HG03280 (cell line): ENCODE data around the gene CFAP410.
"Not testable (repeated sequence)": the region's sequence is repeated elsewhere in the genome, so short reads cannot be mapped to it uniquely, and the experiment has no call there.

Source experiments
- ATAC-seq: cut with Tn5 transposase; IDR thresholded peaks from one replicate; pipeline ENCODE4 v1.9.1; 2021; ENCODE audit warnings: mild to moderate bottlenecking, moderate library complexity; ENCODE audit not compliant: unreplicated experiment

Gene CFAP410

DNA sequence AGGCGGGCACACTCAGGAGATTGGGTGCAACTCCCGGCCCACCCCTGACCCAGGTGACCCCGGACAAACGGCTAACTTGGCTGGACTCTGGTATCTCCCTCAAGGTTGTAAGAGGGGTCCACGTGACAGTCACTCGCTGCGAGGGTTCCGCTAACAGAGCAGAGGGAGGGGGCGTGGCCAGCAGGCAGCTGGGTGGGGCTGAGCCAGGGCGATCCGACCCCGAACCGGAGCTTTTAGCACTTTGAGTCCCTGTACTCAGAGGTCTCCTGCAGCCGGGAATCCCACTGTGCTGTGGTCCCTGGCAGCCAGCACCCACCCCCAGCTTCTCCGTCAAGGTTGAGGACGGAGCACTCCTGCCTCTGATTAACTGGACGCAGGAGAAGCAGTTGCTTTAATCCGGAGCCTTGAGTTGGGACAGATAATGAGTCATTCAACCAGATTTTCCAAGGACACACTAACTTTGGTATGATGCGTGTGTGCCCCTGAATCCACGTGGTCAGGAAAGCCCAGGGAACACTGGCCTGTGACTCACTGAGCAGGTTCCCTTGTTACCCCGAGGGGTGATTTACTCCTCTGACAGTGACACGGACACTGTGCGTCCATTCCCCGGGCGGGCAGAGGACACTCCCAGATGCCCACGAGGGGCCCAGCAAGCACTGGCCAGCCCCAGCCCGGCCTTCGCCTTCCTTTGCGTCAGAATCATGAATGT is 31.0 kb upstream of the CFAP410 start:
- no peak for ATAC-seq

DNA sequence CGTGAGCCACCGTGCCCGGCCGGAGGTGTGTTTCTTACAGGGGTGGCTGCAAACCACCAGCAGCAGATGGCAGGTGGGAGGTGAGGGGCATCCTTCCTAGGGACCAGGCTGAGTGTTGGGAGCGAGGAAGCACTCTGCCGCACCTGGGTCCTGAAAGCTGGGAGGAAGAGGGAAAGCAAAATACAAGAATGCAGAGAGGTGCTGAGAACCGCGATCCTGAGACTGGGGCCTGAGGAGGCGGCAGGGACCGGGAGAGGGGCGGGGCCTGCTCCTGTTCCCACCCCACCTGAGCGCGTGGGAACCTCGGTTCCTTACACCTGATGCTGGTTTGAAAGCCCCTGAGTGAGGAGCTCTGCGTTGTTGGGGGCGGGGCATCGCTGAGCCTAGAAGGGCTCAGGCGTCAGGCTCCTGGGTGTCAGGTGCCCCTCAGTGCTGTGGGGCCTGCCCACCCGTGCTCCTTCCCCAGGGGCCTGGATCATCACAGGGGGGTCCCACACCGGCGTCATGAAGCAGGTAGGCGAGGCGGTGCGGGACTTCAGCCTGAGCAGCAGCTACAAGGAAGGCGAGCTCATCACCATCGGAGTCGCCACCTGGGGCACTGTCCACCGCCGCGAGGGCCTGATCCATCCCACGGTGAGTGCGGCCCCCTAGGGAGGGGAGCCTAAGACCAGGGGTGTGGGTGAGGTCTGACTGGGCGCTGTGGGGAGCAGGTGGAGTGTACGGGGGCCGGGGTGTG is 29.7 kb upstream of the CFAP410 start:
- ATAC-seq = no peak

DNA sequence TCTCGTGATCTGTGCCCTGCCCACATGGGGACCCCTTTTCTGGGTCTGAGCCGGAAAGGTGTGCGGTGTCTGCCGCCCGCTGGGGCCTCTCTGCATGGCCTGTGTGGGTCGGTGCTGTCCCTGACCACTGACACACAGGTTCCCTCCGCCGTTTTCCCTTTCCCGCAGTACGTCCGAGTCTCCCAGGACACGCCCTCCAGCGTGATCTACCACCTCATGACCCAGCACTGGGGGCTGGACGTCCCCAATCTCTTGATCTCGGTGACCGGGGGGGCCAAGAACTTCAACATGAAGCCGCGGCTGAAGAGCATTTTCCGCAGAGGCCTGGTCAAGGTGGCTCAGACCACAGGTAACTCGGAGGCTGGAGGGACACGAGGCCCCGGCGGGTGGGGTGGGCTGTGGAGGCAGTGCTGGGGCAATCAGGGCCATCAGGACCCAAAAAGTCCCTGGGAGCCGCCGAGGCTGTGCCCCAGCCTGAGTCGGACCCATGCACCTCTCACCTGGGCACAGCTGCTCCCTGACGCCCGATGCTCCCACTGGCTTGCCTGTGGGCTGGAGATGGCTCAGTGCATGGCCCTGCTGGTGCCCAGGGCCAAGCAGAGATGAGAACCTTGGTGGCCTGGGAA is 27.5 kb upstream of the CFAP410 start:
- ATAC-seq = no peak

DNA sequence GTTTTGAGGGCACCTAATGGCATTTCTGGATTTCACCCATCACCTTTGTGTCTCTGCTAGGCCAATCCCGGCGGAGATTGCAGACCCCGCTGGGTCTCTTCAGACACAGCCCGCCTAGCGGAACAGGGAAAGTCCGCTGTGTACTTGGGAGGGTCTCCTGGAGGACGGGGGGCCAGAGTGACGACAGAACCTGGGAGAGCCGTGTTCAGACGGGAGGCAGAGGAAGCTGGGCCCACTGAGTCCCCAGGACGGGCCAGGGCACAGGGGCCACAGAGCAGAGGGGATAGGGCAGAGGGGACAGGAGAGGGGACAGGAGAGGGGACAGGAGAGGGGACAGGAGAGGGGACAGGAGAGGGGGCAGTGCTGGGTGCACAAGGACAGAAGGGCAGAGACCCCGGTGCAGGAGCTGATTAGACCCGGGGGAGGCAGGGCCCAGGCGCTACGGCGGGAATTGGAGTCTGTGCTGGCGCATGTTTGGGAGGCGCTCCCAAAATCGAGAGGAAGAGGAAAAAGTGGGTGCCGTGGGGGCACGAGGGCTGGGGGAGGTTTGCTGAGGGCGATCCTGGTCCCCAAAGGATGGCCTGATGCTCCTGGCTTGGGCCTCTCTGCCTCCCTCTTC is 26.9 kb upstream of the CFAP410 start:
- ATAC-seq = no peak

DNA sequence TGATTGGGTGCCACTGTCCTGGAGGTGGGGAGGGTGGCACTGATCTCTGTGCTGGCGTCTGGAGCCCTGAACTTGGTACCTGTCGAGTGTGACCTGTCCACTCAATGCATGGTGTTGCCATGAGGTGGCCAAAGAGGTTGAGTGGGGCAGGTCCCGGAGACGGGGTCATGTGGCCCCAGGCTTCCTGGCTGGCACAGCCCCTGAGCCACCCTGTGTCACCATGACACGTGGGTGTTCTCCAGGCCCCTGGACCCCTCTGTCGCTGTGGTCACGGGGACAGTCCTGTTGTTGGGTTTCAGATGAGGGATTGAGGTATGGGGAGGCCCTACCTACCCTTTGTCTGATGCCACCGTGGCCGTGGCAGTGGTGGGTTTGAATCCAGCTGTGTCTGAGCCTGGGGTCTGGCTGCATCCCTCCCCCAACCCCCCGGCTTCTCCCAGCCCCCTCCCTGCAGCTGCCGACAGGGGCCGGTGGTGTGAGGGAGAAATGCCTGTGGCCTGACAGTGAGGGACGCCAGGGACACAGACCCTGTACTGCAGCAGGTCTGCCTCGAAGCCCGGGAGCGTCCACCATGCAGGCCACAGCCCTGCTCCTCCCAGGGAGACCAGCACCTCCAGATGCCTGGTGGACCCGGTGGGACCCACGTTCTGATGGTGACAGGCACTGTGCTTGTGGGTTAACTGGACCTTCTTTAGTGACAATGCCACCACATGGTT is 26.2 kb upstream of the CFAP410 start:
- no peak for ATAC-seq

DNA sequence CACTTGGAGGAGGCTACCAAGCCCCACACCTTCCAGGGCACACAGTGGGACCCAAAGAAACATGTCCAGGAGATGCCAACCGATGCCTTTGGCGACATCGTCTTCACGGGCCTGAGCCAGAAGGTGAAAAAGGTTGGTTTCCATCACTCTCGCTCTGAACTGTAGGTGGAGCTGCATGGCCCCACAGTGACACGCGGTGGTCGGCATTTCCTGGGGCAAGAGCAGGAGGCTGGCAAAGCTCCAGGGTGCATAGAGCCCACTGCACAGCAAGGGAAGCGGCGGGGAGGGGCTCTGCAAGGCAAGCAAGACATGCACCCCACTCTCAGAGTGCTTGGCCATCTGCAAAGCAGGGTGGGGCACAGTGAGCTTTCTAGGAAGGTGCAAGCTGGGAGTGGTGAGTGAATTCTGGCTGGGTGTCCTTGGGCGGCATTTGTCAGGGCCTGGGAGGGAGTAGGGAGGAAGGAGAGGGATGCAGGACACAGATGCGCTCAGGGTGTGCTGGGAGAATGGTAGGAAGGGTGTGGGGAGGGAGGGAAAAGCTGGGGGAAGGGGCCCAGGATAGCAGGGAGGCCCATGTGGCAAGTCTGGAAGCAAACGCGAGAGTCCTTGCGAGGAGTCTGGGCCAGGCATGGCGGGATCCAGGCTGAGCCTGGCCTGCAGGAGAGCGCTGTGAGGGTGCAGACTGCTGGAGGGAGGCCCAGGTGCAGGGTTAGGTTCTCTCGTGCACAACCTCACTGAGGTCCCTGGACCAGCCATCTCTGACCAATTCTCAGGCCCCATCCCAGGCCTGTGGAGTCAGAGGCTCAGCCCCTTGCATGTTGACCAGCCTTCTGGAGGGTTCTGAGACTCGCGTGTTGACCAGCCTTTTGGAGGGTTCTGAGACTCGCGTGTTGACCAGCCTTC is 25.2 kb upstream of the CFAP410 start:
- ATAC-seq = no peak

DNA sequence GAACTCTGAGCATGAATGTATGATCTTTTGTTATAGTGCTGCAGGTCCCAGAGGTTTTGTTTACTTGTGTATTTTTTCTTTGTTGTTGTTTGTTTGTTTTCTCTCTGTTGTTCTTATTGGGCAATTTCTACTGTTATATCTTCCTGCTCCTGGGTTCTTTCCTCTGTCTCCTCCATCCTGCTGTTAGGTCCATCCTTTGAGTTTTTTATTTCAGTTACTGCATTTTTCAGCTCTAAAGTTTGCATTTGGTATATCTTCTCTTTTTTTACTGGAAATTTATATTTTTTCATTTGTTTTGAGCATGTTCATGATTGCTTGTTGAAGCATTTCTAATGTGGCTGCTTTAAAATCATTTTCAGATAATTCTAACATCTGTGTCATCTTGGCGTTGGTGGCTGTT is 24.1 kb upstream of the CFAP410 start:
- ATAC-seq = no peak

DNA sequence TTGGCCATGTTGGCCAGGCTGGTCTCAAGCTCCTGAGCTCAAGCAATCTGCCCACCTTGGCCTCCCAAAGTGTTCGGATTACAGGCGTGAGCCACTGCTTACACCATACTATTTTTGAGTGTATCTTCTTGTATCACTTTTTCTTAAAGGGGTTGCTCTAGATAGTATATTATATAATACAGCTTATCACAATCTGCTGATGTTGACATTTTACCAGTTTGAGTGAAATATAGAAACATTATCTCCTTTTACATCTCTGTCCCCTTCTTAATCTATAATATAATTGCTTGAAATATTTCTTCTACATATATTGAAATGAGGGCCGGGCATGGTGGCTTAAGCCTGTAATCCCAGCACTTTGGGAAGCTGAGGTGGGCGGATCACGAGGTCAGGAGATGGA is 22.7 kb upstream of the CFAP410 start:
- not testable (repeated sequence) for ATAC-seq

DNA sequence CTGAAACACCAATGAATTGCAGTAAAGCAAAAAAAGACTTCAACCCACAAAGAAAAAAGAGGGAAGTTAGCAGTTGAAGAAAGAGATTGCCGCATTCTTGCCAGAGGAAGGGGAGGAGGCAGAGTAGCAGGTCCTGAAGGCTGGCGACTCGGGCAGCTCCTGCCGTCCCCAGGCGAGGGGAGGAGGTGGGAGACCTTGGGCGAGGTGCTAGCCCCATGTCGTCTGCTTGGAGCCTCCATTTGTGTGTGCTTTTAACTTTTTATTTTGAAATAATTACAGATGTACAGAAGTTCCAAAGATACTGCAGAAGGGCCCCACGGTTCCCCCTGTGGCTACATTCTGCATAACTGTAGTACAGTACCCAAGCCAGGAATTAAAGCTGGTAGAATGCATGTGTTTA is 21.0 kb upstream of the CFAP410 start:
- no peak for ATAC-seq

DNA sequence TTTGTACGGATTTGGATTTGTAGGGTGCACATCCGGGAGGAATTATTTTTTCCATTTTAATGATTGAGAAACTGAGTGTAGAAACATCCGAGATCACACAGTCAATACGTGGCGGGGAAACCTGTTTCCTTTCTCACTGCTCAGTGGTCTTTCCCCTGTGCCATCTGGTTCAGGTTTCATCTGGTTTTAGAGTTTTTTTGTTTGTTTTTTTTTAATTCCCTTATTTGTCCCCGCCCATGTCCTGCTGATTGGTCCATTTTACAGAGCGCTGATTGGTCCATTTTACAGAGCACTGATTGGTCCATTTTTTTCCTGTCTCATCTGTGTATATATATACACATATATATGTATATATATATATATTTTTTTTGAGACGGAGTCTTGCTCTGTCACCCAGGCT is 20.2 kb upstream of the CFAP410 start:
- no peak for ATAC-seq

DNA sequence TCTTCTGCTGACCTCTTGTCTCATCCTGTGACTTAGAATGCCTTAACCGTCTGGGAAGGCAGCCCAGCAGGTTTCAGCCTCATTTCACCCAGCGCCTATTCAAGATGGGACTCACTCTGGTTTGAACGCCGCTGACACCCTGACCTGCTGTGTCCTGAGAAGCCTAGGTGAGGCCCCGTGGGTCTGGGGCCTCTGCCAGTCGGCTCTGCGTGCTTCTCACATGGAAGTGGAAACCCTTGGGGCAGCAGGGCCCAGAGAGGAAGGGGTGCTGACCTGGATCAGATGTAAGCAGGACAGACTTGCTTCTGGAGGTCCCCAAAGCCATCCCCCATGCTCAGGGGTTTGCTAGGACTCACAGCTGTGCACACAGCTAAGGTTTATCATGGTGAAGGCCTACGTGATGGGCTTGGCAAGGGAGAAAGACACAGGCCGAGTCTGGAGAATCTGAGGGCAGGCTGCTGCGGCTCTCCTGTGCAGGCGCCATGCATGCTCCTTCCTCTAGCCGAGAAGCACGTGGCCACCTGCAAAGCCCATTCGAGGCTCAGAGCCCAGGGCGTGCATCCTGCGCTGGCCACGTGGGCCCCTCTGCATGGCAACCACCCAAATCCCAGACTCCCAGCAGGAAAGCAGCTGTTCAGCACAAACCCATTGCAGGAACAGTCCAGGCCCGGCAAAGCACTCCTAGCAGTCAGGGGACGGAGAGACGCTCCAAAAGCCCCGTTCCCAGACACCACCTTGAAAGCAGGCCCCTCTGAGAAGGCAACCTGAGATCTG is 18.1 kb upstream of the CFAP410 start:
- no peak for ATAC-seq

DNA sequence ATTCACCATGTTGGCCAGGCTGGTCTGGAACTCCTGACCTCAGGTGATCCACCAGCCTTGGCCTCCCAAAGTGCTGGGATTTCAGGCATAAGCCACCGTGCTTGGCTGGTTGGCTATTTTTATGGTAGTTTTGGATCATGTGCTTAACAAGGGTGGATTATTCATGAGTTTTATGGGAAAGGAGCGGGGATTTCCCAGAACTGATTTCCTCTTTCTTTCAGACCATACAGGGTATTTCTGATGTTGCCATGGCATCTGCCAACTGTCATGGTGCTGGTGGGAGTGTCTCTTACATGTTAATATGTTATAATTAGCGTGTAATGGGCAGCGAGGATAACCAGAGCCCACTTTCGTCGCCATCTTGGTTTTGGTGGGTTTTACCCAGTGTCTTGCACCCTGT is 17.4 kb upstream of the CFAP410 start:
- no peak for ATAC-seq

DNA sequence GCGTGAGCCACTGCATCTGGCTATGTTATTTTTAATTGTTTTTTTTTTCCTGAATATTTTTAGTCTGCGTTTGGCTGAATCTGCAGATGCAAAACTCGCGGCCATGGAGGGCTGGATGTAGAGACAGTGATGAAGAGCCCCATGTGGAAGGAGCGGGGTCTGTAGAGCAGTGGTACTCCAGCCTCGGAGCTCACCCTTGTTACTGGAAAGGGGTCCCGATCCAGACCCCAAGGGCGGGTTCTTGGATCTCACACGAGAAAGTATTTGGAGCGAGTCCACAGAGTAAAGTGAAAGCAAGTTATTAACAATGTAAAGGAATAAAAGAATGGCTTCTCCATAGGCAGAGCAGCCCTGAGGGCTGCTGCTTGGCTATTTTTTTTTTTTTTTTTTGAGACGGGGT is 17.0 kb upstream of the CFAP410 start:
- no peak for ATAC-seq

DNA sequence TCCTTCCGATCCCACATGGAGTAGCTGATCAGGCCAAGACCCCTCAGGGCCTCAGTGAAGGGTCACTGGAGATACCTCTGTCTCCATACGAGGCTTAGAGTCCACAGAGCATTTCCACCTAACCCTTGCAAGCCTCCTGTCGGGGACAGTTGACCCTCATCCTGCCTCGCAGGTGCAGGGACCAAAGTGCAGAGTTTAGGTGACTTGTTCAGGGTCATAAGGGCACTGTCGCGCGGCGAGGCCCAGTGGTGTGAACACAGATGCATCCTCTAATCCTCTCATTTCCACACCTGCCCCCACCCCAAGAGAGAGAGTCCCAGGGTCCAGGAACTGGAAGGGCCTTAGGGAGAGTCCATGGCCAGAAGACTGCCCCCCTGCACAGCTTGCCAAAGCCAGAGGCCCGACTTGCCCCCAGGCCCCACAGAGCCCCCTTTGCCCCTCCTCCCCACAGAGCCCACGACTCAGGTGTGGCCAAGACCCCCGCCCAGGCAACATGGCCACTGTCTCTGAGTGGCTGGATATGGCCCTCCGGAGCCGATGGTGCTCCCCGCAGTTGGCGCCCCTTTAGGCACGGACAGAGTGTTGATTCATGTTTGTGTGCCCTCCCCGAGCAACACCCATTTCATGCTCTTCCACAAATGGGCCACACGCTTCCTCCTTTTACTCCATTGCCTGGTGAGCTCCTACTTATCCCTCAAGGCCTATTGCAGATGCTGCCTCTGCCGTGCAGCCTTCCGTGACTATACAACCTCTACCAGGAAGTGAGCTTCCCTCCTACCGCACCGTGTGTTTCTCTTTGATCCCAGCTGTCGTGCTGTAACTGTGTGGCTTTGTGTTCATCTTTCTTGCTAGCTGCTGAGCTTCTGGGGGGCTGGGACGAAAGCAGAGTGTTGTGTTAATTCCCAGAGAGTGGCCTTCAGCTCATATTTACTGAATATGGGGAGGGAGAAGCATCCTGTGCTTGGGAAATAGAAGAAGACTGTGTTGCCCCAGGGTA is 15.9 kb upstream of the CFAP410 start:
- ATAC-seq = no peak

DNA sequence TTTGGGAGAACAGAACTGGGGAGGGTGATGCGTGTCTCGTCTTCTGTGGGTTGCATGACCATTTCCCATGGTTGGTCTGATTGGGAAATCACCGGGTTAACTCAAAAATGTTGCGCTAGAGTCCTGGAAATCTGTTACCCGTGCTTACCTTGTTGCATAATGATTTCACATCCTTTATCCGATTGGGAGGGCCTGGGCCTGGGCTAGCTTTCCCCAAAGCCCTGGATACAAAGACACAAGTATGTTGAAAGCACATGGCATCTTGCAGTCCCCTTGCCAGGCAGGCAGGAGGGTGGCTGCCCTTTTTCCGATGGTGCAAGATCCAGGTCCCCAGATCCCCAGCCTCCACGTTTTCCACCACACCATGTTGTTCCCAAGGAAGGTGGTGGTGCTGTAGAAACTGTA is 14.8 kb upstream of the CFAP410 start:
- no peak for ATAC-seq

DNA sequence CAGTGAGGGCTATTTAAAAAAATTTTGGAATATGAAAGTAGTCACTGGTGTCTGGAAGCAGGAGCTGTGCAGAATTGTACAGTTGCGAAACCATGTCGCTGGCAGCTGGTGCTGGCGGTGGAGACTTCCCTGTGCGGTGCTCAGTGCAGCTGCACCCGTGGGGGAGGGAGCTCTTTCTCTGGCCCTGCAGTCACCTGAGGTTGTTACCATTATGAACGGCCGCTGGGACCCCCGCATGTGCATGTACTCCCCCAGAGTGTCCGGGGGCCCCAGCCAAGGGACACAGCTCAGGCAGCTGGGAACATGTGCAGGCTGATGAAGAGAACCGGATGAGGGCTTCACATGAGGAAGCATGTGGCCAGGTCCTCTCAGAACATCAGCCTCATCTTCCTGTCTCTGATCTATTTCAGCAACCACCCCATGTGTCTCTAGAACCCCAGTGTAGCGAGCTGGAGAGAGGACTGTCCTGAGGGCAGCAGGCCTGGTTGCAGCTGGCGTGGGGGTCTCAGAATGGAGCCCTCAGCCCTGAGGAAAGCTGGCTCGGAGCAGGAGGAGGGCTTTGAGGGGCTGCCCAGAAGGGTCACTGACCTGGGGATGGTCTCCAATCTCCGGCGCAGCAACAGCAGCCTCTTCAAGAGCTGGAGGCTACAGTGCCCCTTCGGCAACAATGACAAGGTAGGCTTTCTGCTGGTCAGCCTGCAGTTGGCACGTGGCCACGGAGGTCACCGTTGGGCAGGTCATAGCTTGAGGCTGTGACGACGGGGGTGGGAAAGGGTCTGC is 14.2 kb upstream of the CFAP410 start, which contains the start of gene TRPM2:
Gene TRPM2, plus strand, starts transcription at position 431 of the 780 bp plus-strand sequence. Its CDS starts 80 bp downstream, at position 511.
- no peak for ATAC-seq

DNA sequence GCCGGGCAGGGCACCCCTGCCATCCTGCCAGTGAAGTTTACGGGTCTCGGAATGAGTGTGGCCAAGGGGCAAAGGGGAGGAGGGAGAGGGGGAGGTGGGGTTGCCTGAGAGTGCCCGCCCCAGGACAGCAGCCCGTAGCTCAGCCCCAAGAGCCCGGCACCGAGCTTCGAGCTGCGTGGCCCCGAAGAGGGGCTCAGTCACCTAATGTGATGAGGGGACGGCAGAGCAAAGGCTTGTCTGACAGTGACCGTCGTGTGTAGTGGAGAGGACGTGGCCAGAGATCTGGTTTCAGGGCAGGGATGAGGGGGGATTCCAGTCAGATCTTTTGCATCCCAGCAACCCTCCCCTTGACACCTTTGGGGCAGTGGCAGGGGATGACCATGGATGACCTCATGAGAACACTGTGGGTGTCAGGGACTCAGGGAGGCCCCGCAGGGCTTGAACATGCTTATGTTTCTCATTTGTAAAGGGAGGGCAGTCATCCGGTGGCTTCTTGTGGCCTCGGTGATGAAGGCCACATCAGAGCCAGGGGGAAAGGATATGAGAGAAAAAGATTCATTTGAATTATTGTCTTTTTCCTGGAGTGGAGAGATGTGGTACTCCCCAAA is 13.2 kb upstream of the CFAP410 start:
- no peak for ATAC-seq
